Measurements from ENCODE around the gene RHBDF1. TPM values are rescaled to one million over a fixed set of nuclear protein-coding genes. Genes with fewer than 3 reads are reported as not detected.

The RHBDF1 gene
- total RNA-seq, 1 donor: 66.8 TPM

DNA sequence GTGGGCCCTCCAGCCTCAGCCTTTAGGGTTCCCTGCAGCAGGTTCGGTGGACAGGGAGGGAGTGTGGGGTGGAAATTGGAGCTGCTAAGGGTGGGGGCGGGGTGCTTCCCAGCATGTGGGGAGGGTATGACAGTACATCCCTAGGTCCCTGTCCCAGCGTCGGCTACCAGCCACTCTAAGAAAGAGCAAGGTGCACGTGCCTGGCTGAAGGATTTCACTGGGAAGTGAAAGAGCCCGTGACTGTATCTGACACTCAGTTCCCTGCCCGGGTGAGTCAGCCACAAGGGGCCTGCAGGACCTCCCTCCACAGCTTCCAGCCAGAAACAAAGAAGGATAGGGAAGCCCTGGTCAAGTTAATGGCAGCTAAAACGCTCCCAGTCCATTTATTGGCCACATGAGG, 14.7 kb downstream of the RHBDF1 start:
- no peak overlapping the region for H3K4me3 ChIP-seq (ENCODE audit: low read depth, low read length)
- no peak for TF ChIP-seq CTCF (IDR thresholded peaks at IDR 0.05; ENCODE audit: insufficient read depth, low read length)
- DNase-seq (ENCODE audit: low read depth): peak; percentile 54

- TF ChIP-seq CTCF (IDR thresholded peaks at IDR 0.05; ENCODE audit: insufficient read depth, low read length): no peak
- no peak overlapping the region for H3K4me3 ChIP-seq (ENCODE audit: low read depth, low read length)
- DNase-seq (ENCODE audit: low read depth): no peak
Measured at GRCh38 chr16:56231-56927, 16.1 kb downstream of the RHBDF1 start.

GRCh38 chr16:55571-56136, 16.8 kb downstream of the RHBDF1 start:
- no peak for TF ChIP-seq CTCF (IDR thresholded peaks at IDR 0.05; ENCODE audit: insufficient read depth, low read length)
- no peak overlapping the region for H3K4me3 ChIP-seq (ENCODE audit: low read depth, low read length)
- DNase-seq (ENCODE audit: low read depth): no peak

GRCh38 chr16:54237-54581, 18.2 kb downstream of the RHBDF1 start:
- TF ChIP-seq CTCF (IDR thresholded peaks at IDR 0.05; ENCODE audit: insufficient read depth, low read length): no peak
- H3K4me3 ChIP-seq (ENCODE audit: low read depth, low read length): peak overlapping the region; percentile 87
- no peak for DNase-seq (ENCODE audit: low read depth)

- TF ChIP-seq CTCF (IDR thresholded peaks at IDR 0.05; ENCODE audit: insufficient read depth, low read length): no peak
- peak; percentile 97 for DNase-seq (ENCODE audit: low read depth)
- peak within 1 kb of the TSS; percentile 87 for H3K4me3 ChIP-seq (ENCODE audit: low read depth, low read length)
Measured at GRCh38 chr16:53346-54236, 18.8 kb downstream of the RHBDF1 start, which contains the start of the genes POLR3K and SNRNP25. Gene POLR3K, minus strand, starts transcription at chr16:53608. Its CDS starts 22 bp downstream, at chr16:53586. Gene SNRNP25, plus strand, starts transcription at chr16:53828. Its CDS starts 189 bp downstream, at chr16:54017.

GRCh38 chr16:50769-51591, 21.5 kb downstream of the RHBDF1 start:
- H3K4me3 ChIP-seq (ENCODE audit: low read depth, low read length): no peak overlapping the region
- DNase-seq (ENCODE audit: low read depth): no peak
- no peak for TF ChIP-seq CTCF (IDR thresholded peaks at IDR 0.05; ENCODE audit: insufficient read depth, low read length)

All from fibroblast of the aortic adventitia (primary cell).